ENCODE results near the gene IMMT. TPM values are rescaled to one million over a fixed set of nuclear protein-coding genes. Genes with fewer than 3 reads are reported as not detected.
A peak's percentile ranks its signal among the peaks of the same experiment; 100 is the strongest.
"Not testable (repeated sequence)": the region's sequence is repeated elsewhere in the genome, so short reads cannot be mapped to it uniquely, and the experiment has no call there.

IMMT gene
- total RNA-seq, 4 donors from 2014 or later: 42.6 to 54.3 (median 46.6) TPM

DNA sequence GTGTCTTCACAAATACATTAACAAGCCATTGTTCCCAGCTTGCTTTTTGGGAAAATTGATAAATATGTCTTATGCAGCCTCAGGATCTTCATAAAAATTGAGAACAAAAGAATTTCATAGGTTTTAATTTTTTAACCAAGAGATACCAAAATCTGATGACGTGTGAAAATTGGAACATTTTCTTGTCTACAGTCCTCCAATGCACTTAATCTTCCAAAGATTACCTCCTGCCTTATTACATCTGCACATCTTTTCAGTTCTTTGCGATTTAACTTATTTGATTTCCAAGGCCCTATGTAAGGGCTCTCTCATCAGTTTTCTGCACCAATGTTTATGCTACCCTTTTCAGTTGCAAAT is 7.1 kb upstream of the IMMT start:
- no peak for TF ChIP-seq POLR2A (IDR thresholded peaks at IDR 0.05)
- TF ChIP-seq EP300 (IDR thresholded peaks at IDR 0.05): no peak
- no peak for TF ChIP-seq CTCF (IDR thresholded peaks at IDR 0.05)
- DNase-seq (ENCODE audit: low spot score in 2 of 2): no peak
- Histone ChIP-seq H3K36me3 (peaks cover 0 to 14% (median 5%) of the 10 kb centered on the region in 3 donors), H3K27me3 (no peaks in the 10 kb centered on the region), H3K27ac (peak overlapping the region in 1 of 4 donors; percentile 9), H3K9me3 (no peaks in the 10 kb centered on the region), H3K4me3 (no peak overlapping the region), H3K4me1 (peaks cover 0 to 36% (median 4%) of the 10 kb centered on the region in 4 donors)
- 76 to 81% methylated on average over 2 of the region's 2 CpGs for WGBS, 2 donors

GRCh38 chr2:86201671-86202335 is 6.5 kb upstream of the IMMT start:
- peaks cover 0 to 36% (median 4%) of the 10 kb centered on the region in 4 donors for H3K4me1 ChIP-seq
- peaks cover 0 to 9% (median 2%) of the 10 kb centered on the region in 3 donors for H3K36me3 ChIP-seq
- H3K4me3 ChIP-seq: no peak overlapping the region
- H3K27ac ChIP-seq: peak overlapping the region in 2 of 4 donors; percentile 9 to 13
- no peak for DNase-seq (ENCODE audit: low spot score in 2 of 2)
- no peak for TF ChIP-seq CTCF (IDR thresholded peaks at IDR 0.05)
- TF ChIP-seq POLR2A (IDR thresholded peaks at IDR 0.05): no peak
- TF ChIP-seq EP300 (IDR thresholded peaks at IDR 0.05): no peak
- H3K27me3 ChIP-seq: no peaks in the 10 kb centered on the region
- WGBS, 2 donors: 38 to 45% methylated on average over 8 of the region's 8 CpGs
- no peaks in the 10 kb centered on the region for H3K9me3 ChIP-seq

- 85 to 89% methylated on average over 11 of the region's 11 CpGs for WGBS, 2 donors
- not testable (repeated sequence) for H3K4me3 ChIP-seq; H3K9me3 ChIP-seq; H3K36me3 ChIP-seq; H3K27me3 ChIP-seq; DNase-seq (ENCODE audit: low spot score in 2 of 2)
- peak overlapping the region in 1 of 4 donors; percentile 82 for H3K27ac ChIP-seq
- peaks cover 0 to 47% (median 7%) of the 10 kb centered on the region in 4 donors for H3K4me1 ChIP-seq
These were observed 5.3 kb upstream of the IMMT start for GRCh38 chr2:86200564-86200963.

GRCh38 chr2:86199834-86200177 is 4.5 kb upstream of the IMMT start:
- Histone ChIP-seq H3K36me3 (no peaks in the 10 kb centered on the region), H3K4me1 (peaks cover 0 to 47% (median 7%) of the 10 kb centered on the region in 4 donors), H3K27ac (peak overlapping the region; percentile 61 to 90 (median 84)), H3K4me3 (peak overlapping the region; percentile 44 to 90 (median 71)), H3K27me3 (no peaks in the 10 kb centered on the region), H3K9me3 (no peaks in the 10 kb centered on the region)
- TF ChIP-seq EP300 (IDR thresholded peaks at IDR 0.05): no peak
- no peak for TF ChIP-seq POLR2A (IDR thresholded peaks at IDR 0.05)
- TF ChIP-seq CTCF (IDR thresholded peaks at IDR 0.05): no peak
- 3 to 7% methylated on average over 8 of the region's 8 CpGs for WGBS, 2 donors
- DNase-seq (ENCODE audit: low spot score in 2 of 2): no peak

- 47 to 48% methylated on average over 23 of the region's 23 CpGs for WGBS, 2 donors
- H3K27me3 ChIP-seq: no peaks in the 10 kb centered on the region
- peaks cover 0 to 61% (median 18%) of the 10 kb centered on the region in 4 donors for H3K4me1 ChIP-seq
- TF ChIP-seq EP300 (IDR thresholded peaks at IDR 0.05): no peak
- no peak for TF ChIP-seq CTCF (IDR thresholded peaks at IDR 0.05)
- no peak for TF ChIP-seq POLR2A (IDR thresholded peaks at IDR 0.05)
- no peaks in the 10 kb centered on the region for H3K9me3 ChIP-seq
- no peak for DNase-seq (ENCODE audit: low spot score in 2 of 2)
- no peaks in the 10 kb centered on the region for H3K36me3 ChIP-seq
- H3K4me3 ChIP-seq: peak overlapping the region; percentile 87 to 99 (median 99)
- H3K27ac ChIP-seq: peak overlapping the region; percentile 98 to 100 (median 100)
These were observed 636 bp upstream of the IMMT start for GRCh38 chr2:86195808-86196387.

Measured in tibial nerve (tissue), 4 donors.